Measurements from ENCODE around the gene SYT15.
"Not testable (repeated sequence)": the region's sequence is repeated elsewhere in the genome, so short reads cannot be mapped to it uniquely, and the experiment has no call there.

DNA sequence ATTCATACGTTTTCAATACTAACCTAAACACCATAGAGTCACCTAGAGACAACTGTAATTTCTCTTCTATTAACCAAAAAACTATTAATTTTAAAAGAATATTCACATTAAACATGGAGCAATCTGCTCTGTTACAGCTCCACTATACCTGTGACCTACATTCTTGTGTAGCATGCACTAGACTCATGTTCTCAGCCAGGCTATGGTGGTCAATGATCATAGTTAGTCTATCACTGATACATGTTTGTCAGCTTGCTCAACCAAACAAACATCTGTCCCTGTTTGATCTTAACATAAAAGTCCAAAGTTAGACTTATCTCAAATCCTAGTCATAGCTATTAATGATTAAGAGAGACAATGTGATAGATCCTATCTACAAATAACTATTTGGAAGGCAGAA, 50.9 kb downstream of the SYT15 start:
- not testable (repeated sequence) for TF ChIP-seq POLR2A (IDR thresholded peaks at IDR 0.05; ENCODE audit: low read depth, low read length); TAF1 (IDR thresholded peaks at IDR 0.05; ENCODE audit: borderline replicate concordance, low read depth, low read length)

Data from GM12892 (cell line).